Occipital lobe (tissue), 2 donors: ENCODE results near the gene MROH2A. TPM values are rescaled to one million over a fixed set of nuclear protein-coding genes. Genes with fewer than 3 reads are reported as not detected.
"Not testable (repeated sequence)": the region's sequence is repeated elsewhere in the genome, so short reads cannot be mapped to it uniquely, and the experiment has no call there.

ENCODE experiments used
- DNase-seq: peaks from one replicate; lab custom pipeline; 2025; lab: John Stamatoyannopoulos, UW
- total RNA-seq: library from RNA; depleted of rRNA; stranded (reverse); fragments of >200 nt; gene quantifications from one replicate; pipeline ENCODE4 v1.2.3, GENCODE V29; 2014

The MROH2A gene
- total RNA-seq, 1 donor from 2014 or later = not detected

- DNase-seq = no peak
These were observed 77.2 kb downstream of the MROH2A start for GRCh38 chr2:233855345-233855744.

GRCh38 chr2:233856184-233856583, 78.1 kb downstream of the MROH2A start:
- no peak for DNase-seq

GRCh38 chr2:233857511-233858141, 79.5 kb downstream of the MROH2A start:
- no peak for DNase-seq

GRCh38 chr2:233858331-233858730, 80.2 kb downstream of the MROH2A start:
- no peak for DNase-seq

- no peak for DNase-seq
These were observed 84.2 kb downstream of the MROH2A start for GRCh38 chr2:233862261-233862768.

GRCh38 chr2:233865838-233866237, 87.7 kb downstream of the MROH2A start:
- DNase-seq = no peak

- DNase-seq = no peak
These were observed 88.3 kb downstream of the MROH2A start for GRCh38 chr2:233866479-233866878.

GRCh38 chr2:233867993-233868532, 89.9 kb downstream of the MROH2A start, which contains the start of gene MSL3B:
Gene MSL3B (minus strand): TSS chr2:233868386.
- DNase-seq = no peak

- no peak for DNase-seq
These were observed 93.3 kb downstream of the MROH2A start for GRCh38 chr2:233871432-233871831.

GRCh38 chr2:233872125-233872524, 94.0 kb downstream of the MROH2A start:
- DNase-seq = not testable (repeated sequence)

GRCh38 chr2:233882353-233882752, 104.2 kb downstream of the MROH2A start:
- DNase-seq = no peak

Other genes with a start within 250 kb of the MROH2A start
- 14.7 TPM for gene USP40, start 211.5 kb upstream of the MROH2A start, total RNA-seq
- not detected for gene UGT1A8, start 160.7 kb upstream of the MROH2A start, total RNA-seq
- gene UGT1A10, start 141.9 kb upstream of the MROH2A start, total RNA-seq = not detected
- not detected for gene UGT1A9, start 106.4 kb upstream of the MROH2A start, total RNA-seq
- gene UGT1A7, start 96.4 kb upstream of the MROH2A start, total RNA-seq = not detected
- not detected for gene UGT1A6, start 85.4 kb upstream of the MROH2A start, total RNA-seq
- gene UGT1A5, start 65.4 kb upstream of the MROH2A start, total RNA-seq = not detected
- gene UGT1A4, start 59.6 kb upstream of the MROH2A start, total RNA-seq = not detected
- gene UGT1A3, start 49.3 kb upstream of the MROH2A start, total RNA-seq = not detected
- not detected for gene UGT1A1, start 18.1 kb upstream of the MROH2A start, total RNA-seq
- gene HJURP, start 76.2 kb downstream of the MROH2A start, total RNA-seq = 1.9 TPM
- 0.47 TPM for gene TRPM8, start 139.0 kb downstream of the MROH2A start, total RNA-seq